Activated B cell treated with CpG ODN at 0.5 μM for 24 hours (primary cell): ENCODE results near the gene HAUS1. TPM values are rescaled to one million over a fixed set of nuclear protein-coding genes. Genes with fewer than 3 reads are reported as not detected.
"Not testable (repeated sequence)": the region's sequence is repeated elsewhere in the genome, so short reads cannot be mapped to it uniquely, and the experiment has no call there.

ENCODE experiments used
- ATAC-seq: fragments of 200-7000 bp; cut with Tn5 transposase; one replicate; pipeline ENCODE4 v1.10.0; 2021; ENCODE audit warnings: low read depth, mild to moderate bottlenecking, moderate library complexity
- CTCF ChIA-PET: fragments of 350-600 bp; sonication (Branson Sonifier 250); formaldehyde crosslinking; loops from one replicate; lab custom pipeline; 2021; ENCODE audit warnings: antibody characterized with exemption; lab: Charles Lee
- POLR2A ChIA-PET: fragments of 350-600 bp; sonication (Branson Sonifier 250); formaldehyde crosslinking; loops from one replicate; lab custom pipeline; 2021; ENCODE audit warnings: antibody characterized with exemption; lab: Charles Lee
- DNase-seq: peaks from one replicate; pipeline ENCODE4 v3.0.0; 2022
- H3K27ac Mint-ChIP-seq: one replicate; pipeline ENCODE4 v1.8.0; 2020; ENCODE audit warnings: mixed read lengths
- H3K27me3 Mint-ChIP-seq: one replicate; pipeline ENCODE4 v1.8.0; 2021; ENCODE audit warnings: mixed read lengths
- H3K36me3 Mint-ChIP-seq: one replicate; pipeline ENCODE4 v1.8.0; 2021; ENCODE audit warnings: low read depth, mixed read lengths
- H3K4me1 Mint-ChIP-seq: one replicate; pipeline ENCODE4 v1.8.0; 2021; ENCODE audit warnings: mixed read lengths
- H3K4me3 Mint-ChIP-seq: one replicate; pipeline ENCODE4 v1.8.0; 2020; ENCODE audit warnings: mild to moderate bottlenecking, mixed read lengths
- H3K9me3 Mint-ChIP-seq: one replicate; pipeline ENCODE4 v1.8.0; 2020; ENCODE audit warnings: mixed read lengths
- intact Hi-C: fragments of 100-400 bp; cut with micrococcal nuclease; formaldehyde crosslinking; loops from one replicate; pipeline ENCODE4 v1.15.1; 2024
- total RNA-seq: library from RNA; stranded (reverse); gene quantifications from 2 replicates; pipeline ENCODE4 v1.2.3, GENCODE V29; 2022
- TF ChIP-seq, protein P1 (sequence below): fragments of 200-600 bp; IDR thresholded peaks from one replicate; pipeline ENCODE4 v1.8.0; 2022; ENCODE audit warnings: antibody characterized with exemption, mild to moderate bottlenecking

Gene HAUS1
- total RNA-seq, 1 donor from 2014 or later, result 34.6 TPM

DNA sequence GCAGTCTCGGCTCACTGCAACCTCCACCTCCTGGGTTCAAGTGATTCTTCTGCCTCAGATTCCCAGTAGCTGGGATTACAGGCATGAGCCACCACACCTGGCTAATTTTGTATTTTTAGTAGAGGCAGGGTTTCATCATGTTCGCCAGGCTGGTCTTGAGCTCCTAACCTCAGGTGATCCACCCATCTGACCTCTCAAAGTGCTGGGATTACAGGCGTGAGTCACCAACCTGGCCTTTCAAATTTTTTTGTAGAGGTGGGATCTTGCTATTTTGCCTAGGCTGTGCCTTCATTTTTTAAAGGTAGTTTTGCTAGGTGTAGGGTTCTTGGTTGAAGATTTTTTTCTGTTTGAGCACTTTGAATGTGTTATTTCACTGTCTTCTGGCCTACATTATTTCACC, 6.2 kb downstream of the HAUS1 start:
- no peak for ATAC-seq
- DNase-seq, result no peak
- ChIA-PET CTCF (interaction anchor here (0.7 kb wide), 1 partner anchor 37 kb away, joined by 3 read pairs; no protein-coding TSS in a partner anchor), POLR2A (no interaction called here)
- TF ChIP-seq, protein P1, sequence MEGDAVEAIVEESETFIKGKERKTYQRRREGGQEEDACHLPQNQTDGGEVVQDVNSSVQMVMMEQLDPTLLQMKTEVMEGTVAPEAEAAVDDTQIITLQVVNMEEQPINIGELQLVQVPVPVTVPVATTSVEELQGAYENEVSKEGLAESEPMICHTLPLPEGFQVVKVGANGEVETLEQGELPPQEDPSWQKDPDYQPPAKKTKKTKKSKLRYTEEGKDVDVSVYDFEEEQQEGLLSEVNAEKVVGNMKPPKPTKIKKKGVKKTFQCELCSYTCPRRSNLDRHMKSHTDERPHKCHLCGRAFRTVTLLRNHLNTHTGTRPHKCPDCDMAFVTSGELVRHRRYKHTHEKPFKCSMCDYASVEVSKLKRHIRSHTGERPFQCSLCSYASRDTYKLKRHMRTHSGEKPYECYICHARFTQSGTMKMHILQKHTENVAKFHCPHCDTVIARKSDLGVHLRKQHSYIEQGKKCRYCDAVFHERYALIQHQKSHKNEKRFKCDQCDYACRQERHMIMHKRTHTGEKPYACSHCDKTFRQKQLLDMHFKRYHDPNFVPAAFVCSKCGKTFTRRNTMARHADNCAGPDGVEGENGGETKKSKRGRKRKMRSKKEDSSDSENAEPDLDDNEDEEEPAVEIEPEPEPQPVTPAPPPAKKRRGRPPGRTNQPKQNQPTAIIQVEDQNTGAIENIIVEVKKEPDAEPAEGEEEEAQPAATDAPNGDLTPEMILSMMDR, result no peak
- Mint-ChIP-seq H3K27ac (no peak overlapping the region), H3K36me3 (peaks cover 49% of the 10 kb centered on the region), H3K27me3 (no peaks in the 10 kb centered on the region), H3K4me3 (no peak overlapping the region), H3K9me3 (no peaks in the 10 kb centered on the region), H3K4me1 (peaks cover 7% of the 10 kb centered on the region)
- intact Hi-C loops, result no loop called here

DNA sequence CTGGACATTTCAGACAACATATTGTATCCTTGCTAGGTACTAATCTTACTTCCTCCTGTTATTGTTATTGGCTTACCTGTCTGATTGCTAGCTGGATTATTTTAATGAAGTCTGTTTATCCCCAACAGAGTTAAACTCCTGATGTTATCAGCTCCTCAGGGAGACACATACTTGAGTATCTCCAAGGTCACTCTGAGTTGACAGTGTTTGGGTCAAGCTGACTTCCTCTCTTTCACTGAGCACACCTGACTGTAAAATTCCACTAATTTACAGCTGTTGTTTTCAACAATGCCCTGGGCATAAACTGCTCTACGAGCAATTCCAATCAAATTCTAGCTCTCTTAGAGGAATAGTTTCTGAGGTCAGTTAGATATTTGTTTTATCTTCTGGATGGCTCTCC, 9.6 kb downstream of the HAUS1 start:
- H3K27me3 Mint-ChIP-seq, result no peaks in the 10 kb centered on the region
- intact Hi-C loops, result no loop called here
- TF ChIP-seq, protein P1, result no peak
- H3K4me1 Mint-ChIP-seq, result peaks cover 2% of the 10 kb centered on the region
- ATAC-seq (no peak), DNase-seq (no peak)
- POLR2A ChIA-PET, result no interaction called here
- no peaks in the 10 kb centered on the region for H3K9me3 Mint-ChIP-seq
- no peak overlapping the region for H3K27ac Mint-ChIP-seq
- peaks cover 61% of the 10 kb centered on the region for H3K36me3 Mint-ChIP-seq
- CTCF ChIA-PET, result no interaction called here
- no peak overlapping the region for H3K4me3 Mint-ChIP-seq

DNA sequence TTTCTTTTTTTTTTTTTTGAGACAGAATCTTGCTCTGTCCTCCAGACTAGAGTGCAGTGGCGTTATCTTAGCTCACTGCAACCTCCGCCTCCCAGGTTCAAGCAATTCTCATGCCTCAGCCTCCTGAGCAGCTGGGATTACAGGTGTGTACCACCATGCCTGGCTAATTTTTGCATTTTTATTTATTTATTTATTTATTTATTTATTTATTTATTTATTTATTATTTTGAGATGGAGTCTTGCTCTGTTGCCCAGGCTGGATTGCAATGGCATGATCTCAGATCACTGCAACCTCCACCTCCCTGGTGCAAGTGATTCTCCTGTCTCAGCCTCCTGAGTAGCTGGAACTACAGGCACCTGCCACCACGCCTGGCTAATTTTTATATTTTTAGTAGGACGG, 22.4 kb downstream of the HAUS1 start:
- H3K4me3 Mint-ChIP-seq, H3K9me3 Mint-ChIP-seq, H3K4me1 Mint-ChIP-seq, DNase-seq, H3K27me3 Mint-ChIP-seq, CTCF ChIA-PET, H3K27ac Mint-ChIP-seq, POLR2A ChIA-PET, ATAC-seq: not testable (repeated sequence)
- intact Hi-C loops, result loop anchor here (1.0 kb wide), 1 partner anchor 29 kb away; no protein-coding TSS in a partner anchor
- peaks cover 67% of the 10 kb centered on the region for H3K36me3 Mint-ChIP-seq

DNA sequence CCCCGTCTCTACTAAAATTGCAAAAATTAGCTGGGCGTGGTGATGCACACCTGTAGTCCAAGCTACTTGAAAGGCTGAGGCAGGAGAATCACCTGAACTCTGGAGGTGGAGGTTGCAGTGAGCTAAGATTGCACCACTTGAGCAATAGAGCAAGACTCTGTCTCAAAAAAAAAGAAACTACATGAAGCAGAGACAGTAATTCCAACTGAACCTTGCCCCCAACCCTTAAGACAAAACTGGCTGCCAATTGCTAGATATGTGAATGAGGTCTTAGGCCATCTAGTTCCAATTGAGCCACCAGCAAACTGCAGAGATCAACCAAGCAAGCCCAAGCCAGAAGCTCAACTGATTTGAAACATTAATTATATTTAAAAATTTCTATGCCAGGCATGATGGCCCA, 25.9 kb downstream of the HAUS1 start:
- Mint-ChIP-seq H3K27ac (no peak overlapping the region), H3K27me3 (no peaks in the 10 kb centered on the region), H3K4me3 (no peak overlapping the region), H3K4me1 (no peaks in the 10 kb centered on the region), H3K9me3 (no peaks in the 10 kb centered on the region), H3K36me3 (peaks cover 49% of the 10 kb centered on the region)
- intact Hi-C loops, result no loop called here
- TF ChIP-seq, protein P1, result no peak
- no peak for DNase-seq
- CTCF ChIA-PET, result no interaction called here
- ATAC-seq, result no peak
- POLR2A ChIA-PET, result interaction anchor here (0.6 kb wide), 1 partner anchor 13 kb away, joined by 5 read pairs; no protein-coding TSS in a partner anchor

DNA sequence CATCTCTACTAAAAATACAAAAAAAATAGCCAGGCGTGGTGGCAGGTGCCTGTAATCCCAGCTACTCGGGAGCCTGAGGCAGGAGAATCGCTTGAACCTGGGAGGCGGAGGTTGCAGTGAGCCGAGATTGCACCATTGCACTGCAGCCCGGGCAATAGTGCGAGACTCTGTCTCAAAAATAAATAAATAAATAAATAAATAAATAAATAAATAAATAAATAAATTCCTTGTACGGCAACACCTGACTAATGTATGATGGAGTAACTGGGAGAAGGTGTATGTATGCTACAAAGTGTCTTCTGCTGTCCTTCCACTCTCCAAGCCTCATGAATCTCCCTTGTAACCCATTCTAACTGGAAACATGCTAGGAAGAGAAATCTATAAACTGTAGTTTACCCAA, 26.4 kb downstream of the HAUS1 start:
- CTCF ChIA-PET, H3K9me3 Mint-ChIP-seq, H3K27ac Mint-ChIP-seq, intact Hi-C loops, DNase-seq, ATAC-seq, H3K4me3 Mint-ChIP-seq, H3K4me1 Mint-ChIP-seq, POLR2A ChIA-PET, H3K27me3 Mint-ChIP-seq: not testable (repeated sequence)
- H3K36me3 Mint-ChIP-seq, result peaks cover 47% of the 10 kb centered on the region

DNA sequence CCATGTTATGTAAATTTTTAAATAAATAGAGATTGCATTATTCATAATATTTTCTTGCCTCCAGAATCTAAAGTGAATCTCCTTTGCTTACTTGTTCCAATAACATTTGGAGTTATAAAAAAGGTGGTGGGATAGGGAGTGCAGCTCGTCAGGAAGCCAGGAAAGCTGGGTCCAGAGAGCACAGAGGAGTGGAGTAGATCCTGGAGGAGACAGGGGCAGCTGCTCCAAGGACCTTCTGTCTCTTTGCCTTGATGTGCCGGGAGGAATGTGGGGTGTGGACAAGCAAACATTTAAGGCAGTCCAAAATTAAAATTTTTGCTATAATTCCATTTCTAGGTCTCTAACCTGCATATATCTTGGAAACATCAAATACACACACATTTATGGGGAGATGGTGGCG, 29.3 kb downstream of the HAUS1 start:
- intact Hi-C loops, result no loop called here
- Mint-ChIP-seq H3K27me3 (no peaks in the 10 kb centered on the region), H3K4me1 (no peaks in the 10 kb centered on the region), H3K4me3 (no peak overlapping the region), H3K36me3 (peaks cover 29% of the 10 kb centered on the region), H3K27ac (no peak overlapping the region), H3K9me3 (no peaks in the 10 kb centered on the region)
- CTCF ChIA-PET, result no interaction called here
- ATAC-seq (no peak), DNase-seq (no peak)
- POLR2A ChIA-PET, result no interaction called here
- TF ChIP-seq, protein P1, result no peak
